GM13977 (cell line): ENCODE data around the gene RIOK3.

Experiments
- DNase-seq: peaks from one replicate; pipeline ENCODE4 v3.0.0; 2012; ENCODE audit warnings: low spot score
- CTCF ChIP-seq: IDR thresholded peaks from 2 replicates; pipeline ENCODE4 v1.5.1; 2012; ENCODE audit warnings: mild to moderate bottlenecking, control low read depth; ENCODE audit not compliant: insufficient read depth; ENCODE audit errors: extremely low read depth, missing control alignments
- in situ Hi-C: fragments of 300-500 bp; cut with MboI; formaldehyde crosslinking; loops from one replicate; pipeline ENCODE4 v1.12.0; 2022; ENCODE audit warnings: low sequenced_read_pairs, low pct_unique_long_range_greater_than_20kb, mixed read lengths, inconsistent platforms; ENCODE audit not compliant: unreplicated experiment

RIOK3 gene

GRCh38 chr18:23450022-23450421, 3.1 kb upstream of the RIOK3 start:
- in situ Hi-C loops: no loop called here
- DNase-seq: no peak
- no peak for TF ChIP-seq CTCF

GRCh38 chr18:23451011-23451410, 2.1 kb upstream of the RIOK3 start:
- in situ Hi-C loops: no loop called here
- no peak for TF ChIP-seq CTCF
- no peak for DNase-seq

- peak; percentile 70 for DNase-seq
- in situ Hi-C loops: no loop called here
- no peak for TF ChIP-seq CTCF
Observed at GRCh38 chr18:23451491-23451890, 1.6 kb upstream of the RIOK3 start.

GRCh38 chr18:23452347-23452727, 750 bp upstream of the RIOK3 start:
- DNase-seq: no peak
- in situ Hi-C loops: no loop called here
- TF ChIP-seq CTCF: no peak

GRCh38 chr18:23453680-23454058, 582 bp downstream of the RIOK3 start:
- in situ Hi-C loops: no loop called here
- DNase-seq: no peak
- TF ChIP-seq CTCF: no peak

GRCh38 chr18:23456835-23457234, 3.7 kb downstream of the RIOK3 start:
- no peak for TF ChIP-seq CTCF
- DNase-seq: no peak
- in situ Hi-C loops: no loop called here
